Kidney (tissue), 14 donors: ENCODE measurements around the gene TOGARAM2. TPM values are rescaled to one million over a fixed set of nuclear protein-coding genes. Genes with fewer than 3 reads are reported as not detected.

ENCODE experiments used
- DNase-seq, 5 donors: peaks; one replicate each; pipeline ENCODE4 v3.0.0-alpha.2; 2013 to 2020
- FAIRE-seq: peaks from 2 replicates; lab custom pipeline; 2012; peaks lifted over from hg19 to GRCh38; lab: Jason Lieb, UNC
- H3K27ac ChIP-seq, 2 donors: one replicate each; pipeline ENCODE4 v1.7.0; 2013; ENCODE audit warnings: low read depth in 2 of 2, low read length in 2 of 2, inconsistent platforms in 1 of 2
- H3K27me3 ChIP-seq: one replicate; pipeline ENCODE4 v1.7.1; 2013; ENCODE audit warnings: low read length, inconsistent platforms; ENCODE audit not compliant: control insufficient read depth, insufficient read depth
- H3K36me3 ChIP-seq, 3 donors: one replicate each; pipeline versions ENCODE4 v1.7.0 to v1.7.1; 2013; ENCODE audit warnings: low read length in 3 of 3, control low read depth in 1 of 3, inconsistent platforms in 1 of 3; ENCODE audit not compliant: insufficient read depth in 3 of 3, control insufficient read depth in 2 of 3
- H3K4me1 ChIP-seq, 3 donors: one replicate each; pipeline versions ENCODE4 v1.7.0 to v1.7.1; 2013; ENCODE audit warnings: low read length in 3 of 3, inconsistent platforms in 1 of 3, low read depth in 1 of 3; ENCODE audit not compliant: control insufficient read depth in 2 of 3, insufficient read depth in 2 of 3
- H3K4me3 ChIP-seq, 3 donors: one replicate each; pipeline versions ENCODE4 v1.7.0 to v1.8.1; 2013; ENCODE audit warnings: low read length in 3 of 3, control low read depth in 1 of 3, inconsistent platforms in 1 of 3
- H3K9ac ChIP-seq, 3 donors: one replicate each; pipeline versions ENCODE4 v1.7.0 to v1.7.1; 2013; ENCODE audit warnings: low read length in 3 of 3, control low read depth in 1 of 3, inconsistent platforms in 1 of 3
- H3K9me3 ChIP-seq, 3 donors: one replicate each; pipeline versions ENCODE4 v1.7.0 to v1.7.1; 2013; ENCODE audit warnings: low read length in 3 of 3, control low read depth in 1 of 3, inconsistent platforms in 1 of 3; ENCODE audit not compliant: control insufficient read depth in 2 of 3, insufficient read depth in 1 of 3
- CTCF ChIP-seq: IDR thresholded peaks from 3 replicates; pipeline ENCODE4 v1.5.1; 2012; ENCODE audit warnings: mild to moderate bottlenecking, moderate library complexity, borderline replicate concordance; ENCODE audit not compliant: insufficient read depth; ENCODE audit errors: extremely low read depth
- intact Hi-C: fragments of 100-400 bp; cut with DNase I; formaldehyde crosslinking; loops from one replicate; pipeline ENCODE4 v1.11.1; 2022
- polyA plus RNA-seq: library from polyadenylated mRNA; stranded (reverse); fragments of 350-450 nt; fragmentation: Illumina TruSeq; extraction: RNeasy Lipid Tissue Mini Kit (QIAGEN cat#74804); gene quantifications from one replicate; pipeline ENCODE4 v1.2.3, GENCODE V29; 2014; ENCODE audit warnings: low read depth, low replicate concordance; ENCODE audit not compliant: insufficient read depth
- total RNA-seq: library from RNA; stranded (reverse); fragmentation: NEBNext Ultra II Directional; extraction: Animal tissue kit (Norgen Biotek cat#: 25700); gene quantifications from one replicate; pipeline ENCODE4 v1.2.1, GENCODE V29; 2021
- donor health status: control.
- donor health status: control.
- donor health status: control.
- donor health status: control.
- donor health status: control.
- donor health status: DM: yes; HTN: yes; CAD: no.
- donor health status: Normal renal cell carcinoma (clear cell type).

TOGARAM2 gene
- total and polyA plus RNA-seq, 2 donors from 2014 or later, result 0.60 to 1.4 TPM

- H3K9ac ChIP-seq, result no peak overlapping the region
- H3K36me3 ChIP-seq, result no peaks in the 10 kb centered on the region
- H3K27ac ChIP-seq, result no peak overlapping the region
- FAIRE-seq, result no peak
- TF ChIP-seq CTCF, result no peak
- peak in 1 of 5 donors; percentile 21 for DNase-seq
- H3K9me3 ChIP-seq, result no peaks in the 10 kb centered on the region
- H3K4me1 ChIP-seq, result peaks cover 0 to 6% (median 2%) of the 10 kb centered on the region in 3 donors
- H3K27me3 ChIP-seq, result no peaks in the 10 kb centered on the region
- intact Hi-C loops, result no loop called here
- H3K4me3 ChIP-seq, result no peak overlapping the region
Observed at GRCh38 chr2:29066271-29066860, 85.3 kb downstream of the TOGARAM2 start.

- TF ChIP-seq CTCF, result no peak
- H3K9me3 ChIP-seq, result no peaks in the 10 kb centered on the region
- H3K27me3 ChIP-seq, result no peaks in the 10 kb centered on the region
- no peaks in the 10 kb centered on the region for H3K36me3 ChIP-seq
- no peak overlapping the region for H3K4me3 ChIP-seq
- intact Hi-C loops, result no loop called here
- H3K4me1 ChIP-seq, result peaks cover 0 to 6% (median 2%) of the 10 kb centered on the region in 3 donors
- no peak overlapping the region for H3K27ac ChIP-seq
- no peak overlapping the region for H3K9ac ChIP-seq
- DNase-seq, result peak in 1 of 5 donors; percentile 18
- FAIRE-seq, result no peak
Observed at GRCh38 chr2:29066997-29067605, 86.0 kb downstream of the TOGARAM2 start.

- intact Hi-C loops, result no loop called here
- TF ChIP-seq CTCF, result no peak
- Histone ChIP-seq H3K27me3 (no peaks in the 10 kb centered on the region), H3K27ac (no peak overlapping the region), H3K4me1 (peaks cover 0 to 6% (median 2%) of the 10 kb centered on the region in 3 donors), H3K36me3 (no peaks in the 10 kb centered on the region), H3K4me3 (no peak overlapping the region), H3K9me3 (no peaks in the 10 kb centered on the region), H3K9ac (no peak overlapping the region)
- FAIRE-seq, result no peak
- DNase-seq, result peak in 1 of 5 donors; percentile 22
Observed at GRCh38 chr2:29068513-29068912, 87.4 kb downstream of the TOGARAM2 start.
